ENCODE measurements around the gene CHMP4A. TPM values are rescaled to one million over a fixed set of nuclear protein-coding genes. Genes with fewer than 3 reads are reported as not detected.

The CHMP4A gene
- total and polyA plus RNA-seq, 2 of the 13 experiments (the other 11 are each of a cell fraction or from before 2014, with no cell fraction given) = 83.6 to 113 TPM

- TF ChIP-seq DPF2 (CRISPR knock-in tag; IDR thresholded peaks at IDR 0.05; ENCODE audit: borderline replicate concordance, low read depth) (peak; percentile 86; the same call in 1 of the 2 replicates), NR3C1 (CRISPR knock-in tag; IDR thresholded peaks at IDR 0.05) (no peak), NFRKB (IDR thresholded peaks at IDR 0.05) (no peak), NCOA2 (CRISPR knock-in tag; IDR thresholded peaks at IDR 0.05) (no peak; the same call in 1 of the 2 replicates), HNF4A (CRISPR knock-in tag; IDR thresholded peaks at IDR 0.05) (peak; percentile 85), FOXA3 (CRISPR knock-in tag; IDR thresholded peaks at IDR 0.05) (peak; percentile 50), IKZF1 (IDR thresholded peaks at IDR 0.05) (no peak), TCF7L2 (IDR thresholded peaks at IDR 0.05; ENCODE audit: low read depth, low read length) (no peak), ZNF709 (CRISPR knock-in tag; IDR thresholded peaks at IDR 0.05) (peak; percentile 69), POLR2AphosphoS2 (IDR thresholded peaks at IDR 0.05; ENCODE audit: low read depth, low read length) (no peak), ZNF790 (CRISPR knock-in tag; IDR thresholded peaks at IDR 0.05; ENCODE audit: borderline replicate concordance) (peak; percentile 72; the same call in 1 of the 2 replicates), FOXC1 (CRISPR knock-in tag; IDR thresholded peaks at IDR 0.05; ENCODE audit: borderline replicate concordance) (peak; percentile 99), MAZ (IDR thresholded peaks at IDR 0.05; ENCODE audit: borderline replicate concordance, low read depth, low read length) (0 out of 2 replicates have a peak, but pooled peaks have one; percentile 48), MAZ (CRISPR knock-in tag; IDR thresholded peaks at IDR 0.05; ENCODE audit: low read depth) (no peak), FUBP1 (CRISPR knock-in tag; IDR thresholded peaks at IDR 0.05; ENCODE audit: borderline replicate concordance) (peak; percentile 94), LRRFIP1 (CRISPR knock-in tag; conservative IDR thresholded peaks at IDR 0.05) (0 out of 2 replicates have a peak, but pooled peaks have one; percentile 22), CBX2 (IDR thresholded peaks at IDR 0.05; ENCODE audit: low read depth, low read length) (no peak), CBX2 (CRISPR knock-in tag; IDR thresholded peaks at IDR 0.05; ENCODE audit: low read depth) (no peak), FOXK1 (CRISPR knock-in tag; IDR thresholded peaks at IDR 0.05; ENCODE audit: borderline replicate concordance, low read depth) (no peak), ZNF644 (CRISPR knock-in tag; IDR thresholded peaks at IDR 0.05; ENCODE audit: low read depth) (no peak), EED (CRISPR knock-in tag; IDR thresholded peaks at IDR 0.05) (no peak)
- TF ChIP-seq, protein P1, sequence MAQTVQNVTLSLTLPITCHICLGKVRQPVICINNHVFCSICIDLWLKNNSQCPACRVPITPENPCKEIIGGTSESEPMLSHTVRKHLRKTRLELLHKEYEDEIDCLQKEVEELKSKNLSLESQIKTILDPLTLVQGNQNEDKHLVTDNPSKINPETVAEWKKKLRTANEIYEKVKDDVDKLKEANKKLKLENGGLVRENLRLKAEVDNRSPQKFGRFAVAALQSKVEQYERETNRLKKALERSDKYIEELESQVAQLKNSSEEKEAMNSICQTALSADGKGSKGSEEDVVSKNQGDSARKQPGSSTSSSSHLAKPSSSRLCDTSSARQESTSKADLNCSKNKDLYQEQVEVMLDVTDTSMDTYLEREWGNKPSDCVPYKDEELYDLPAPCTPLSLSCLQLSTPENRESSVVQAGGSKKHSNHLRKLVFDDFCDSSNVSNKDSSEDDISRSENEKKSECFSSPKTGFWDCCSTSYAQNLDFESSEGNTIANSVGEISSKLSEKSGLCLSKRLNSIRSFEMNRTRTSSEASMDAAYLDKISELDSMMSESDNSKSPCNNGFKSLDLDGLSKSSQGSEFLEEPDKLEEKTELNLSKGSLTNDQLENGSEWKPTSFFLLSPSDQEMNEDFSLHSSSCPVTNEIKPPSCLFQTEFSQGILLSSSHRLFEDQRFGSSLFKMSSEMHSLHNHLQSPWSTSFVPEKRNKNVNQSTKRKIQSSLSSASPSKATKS (CRISPR knock-in tag; IDR thresholded peaks at IDR 0.05) = 0 out of 2 replicates have a peak, but pooled peaks have one; percentile 26
- TF ChIP-seq, protein P2, sequence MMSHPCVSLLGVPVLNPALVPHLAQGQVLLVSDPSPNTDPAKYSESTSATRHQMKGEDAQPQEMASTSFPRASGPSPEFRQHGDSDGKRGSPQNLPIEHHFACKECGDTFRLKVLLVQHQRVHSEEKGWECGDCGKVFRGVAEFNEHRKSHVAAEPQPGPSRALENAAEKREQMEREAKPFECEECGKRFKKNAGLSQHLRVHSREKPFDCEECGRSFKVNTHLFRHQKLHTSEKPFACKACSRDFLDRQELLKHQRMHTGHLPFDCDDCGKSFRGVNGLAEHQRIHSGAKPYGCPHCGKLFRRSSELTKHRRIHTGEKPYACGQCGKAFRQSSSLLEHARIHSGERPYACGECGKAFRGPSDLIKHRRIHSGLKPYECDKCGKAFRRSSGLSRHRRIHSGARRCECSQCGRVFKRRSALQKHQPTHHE (CRISPR knock-in tag; IDR thresholded peaks at IDR 0.05; ENCODE audit: borderline replicate concordance) = peak; percentile 97
These were observed 19.6 kb upstream of the CHMP4A start, which contains the start of gene GMPR2 (continued) for GRCh38 chr14:24232645-24233537.

Measured in HepG2 (cell line).